ENCODE results near the gene ALX3. TPM values are rescaled to one million over a fixed set of nuclear protein-coding genes. Genes with fewer than 3 reads are reported as not detected.

ALX3 gene
- total RNA-seq, 4 donors from 2014 or later, result not detected

- no peak for TF ChIP-seq CTCF (IDR thresholded peaks at IDR 0.05)
- no peak overlapping the region for H3K27ac ChIP-seq
- H3K4me1 ChIP-seq, result peaks cover 0 to 23% (median 6%) of the 10 kb centered on the region in 3 donors
- 87 to 96% methylated on average over 3 to 4 of the region's 10 CpGs for WGBS, 2 donors (ENCODE audit: low coverage in 1 of 2)
- no peaks in the 10 kb centered on the region for H3K27me3 ChIP-seq
- no peaks in the 10 kb centered on the region for H3K9me3 ChIP-seq
- peaks cover 0 to 42% of the 10 kb centered on the region in 2 donors for H3K36me3 ChIP-seq
- H3K4me3 ChIP-seq, result no peak overlapping the region
- no peak for ATAC-seq
Measured at GRCh38 chr1:110061341-110061740, 9.1 kb downstream of the ALX3 start.

GRCh38 chr1:110060662-110061060, 9.8 kb downstream of the ALX3 start:
- H3K27me3 ChIP-seq, result no peaks in the 10 kb centered on the region
- peaks cover 0 to 27% (median 6%) of the 10 kb centered on the region in 3 donors for H3K4me1 ChIP-seq
- no peak overlapping the region for H3K27ac ChIP-seq
- no peak overlapping the region for H3K4me3 ChIP-seq
- no peak for ATAC-seq
- H3K36me3 ChIP-seq, result peaks cover 0 to 48% of the 10 kb centered on the region in 2 donors
- H3K9me3 ChIP-seq, result no peaks in the 10 kb centered on the region
- no peak for TF ChIP-seq POLR2AphosphoS5 (IDR thresholded peaks at IDR 0.05)
- TF ChIP-seq EP300 (IDR thresholded peaks at IDR 0.05), result no peak
- no peak for TF ChIP-seq POLR2A (IDR thresholded peaks at IDR 0.05)
- TF ChIP-seq CTCF (IDR thresholded peaks at IDR 0.05), result no peak
- 100% methylated on average over 2 of the region's 7 CpGs; no CpG with 5 or more reads in 1 of the 2 donors for WGBS, 2 donors (ENCODE audit: low coverage in 1 of 2)

GRCh38 chr1:110060034-110060661, 10.3 kb downstream of the ALX3 start:
- no peak overlapping the region for H3K4me3 ChIP-seq
- H3K27me3 ChIP-seq, result no peaks in the 10 kb centered on the region
- TF ChIP-seq EP300 (IDR thresholded peaks at IDR 0.05) (no peak), POLR2AphosphoS5 (IDR thresholded peaks at IDR 0.05) (no peak), CTCF (IDR thresholded peaks at IDR 0.05) (peak in 2 of 4 experiments; percentile 43 to 60), POLR2A (IDR thresholded peaks at IDR 0.05) (no peak)
- 93 to 100% methylated on average over 1 to 4 of the region's 9 CpGs for WGBS, 2 donors (ENCODE audit: low coverage in 1 of 2)
- peaks cover 0 to 54% of the 10 kb centered on the region in 2 donors for H3K36me3 ChIP-seq
- H3K9me3 ChIP-seq, result no peaks in the 10 kb centered on the region
- no peak for ATAC-seq
- no peak overlapping the region for H3K27ac ChIP-seq
- peaks cover 0 to 27% (median 6%) of the 10 kb centered on the region in 3 donors for H3K4me1 ChIP-seq

GRCh38 chr1:110059133-110059863, 11.2 kb downstream of the ALX3 start:
- WGBS, 2 donors (ENCODE audit: low coverage in 1 of 2), result 45 to 81% methylated on average over 2 to 3 of the region's 6 CpGs
- no peak for ATAC-seq
- Histone ChIP-seq H3K9me3 (no peaks in the 10 kb centered on the region), H3K4me1 (peaks cover 0 to 27% (median 6%) of the 10 kb centered on the region in 3 donors), H3K27ac (no peak overlapping the region), H3K27me3 (no peaks in the 10 kb centered on the region), H3K36me3 (peaks cover 0 to 62% of the 10 kb centered on the region in 2 donors), H3K4me3 (no peak overlapping the region)
- TF ChIP-seq EP300 (IDR thresholded peaks at IDR 0.05) (no peak), POLR2AphosphoS5 (IDR thresholded peaks at IDR 0.05) (no peak), POLR2A (IDR thresholded peaks at IDR 0.05) (no peak), CTCF (IDR thresholded peaks at IDR 0.05) (no peak)

GRCh38 chr1:110058591-110058990, 11.9 kb downstream of the ALX3 start:
- no peak for TF ChIP-seq POLR2AphosphoS5 (IDR thresholded peaks at IDR 0.05)
- TF ChIP-seq CTCF (IDR thresholded peaks at IDR 0.05), result no peak
- 29 to 38% methylated on average over 1 of the region's 1 CpG for WGBS, 2 donors (ENCODE audit: low coverage in 1 of 2)
- Histone ChIP-seq H3K4me3 (no peak overlapping the region), H3K36me3 (peaks cover 0 to 69% of the 10 kb centered on the region in 2 donors), H3K4me1 (peaks cover 0 to 27% (median 6%) of the 10 kb centered on the region in 3 donors), H3K9me3 (no peaks in the 10 kb centered on the region), H3K27ac (no peak overlapping the region), H3K27me3 (no peaks in the 10 kb centered on the region)
- no peak for ATAC-seq
